Measurements from ENCODE around the gene DDX5.
"Not testable (repeated sequence)": the region's sequence is repeated elsewhere in the genome, so short reads cannot be mapped to it uniquely, and the experiment has no call there.

Gene DDX5

DNA sequence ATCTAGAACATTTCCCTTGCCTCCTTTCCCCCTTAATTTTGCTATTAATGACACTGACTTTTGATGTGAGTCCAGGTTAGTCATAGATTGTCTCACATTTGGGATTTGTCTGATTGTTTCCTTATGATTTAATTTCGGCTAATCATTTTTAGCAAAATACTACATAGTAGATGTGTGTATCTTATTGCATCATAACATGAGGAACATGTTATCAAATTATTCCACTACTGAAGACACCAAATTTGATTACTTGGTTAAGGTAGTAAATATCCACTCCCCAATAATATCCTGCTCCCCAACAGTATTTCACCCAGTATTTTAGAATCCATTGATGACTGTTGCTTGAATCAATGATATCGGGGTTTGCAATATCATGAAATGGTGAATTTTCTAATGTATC lies 12.0 kb downstream of the DDX5 start:
- no peak for TF ChIP-seq ZNF274 (IDR thresholded peaks at IDR 0.05; ENCODE audit: low read depth, low read length)
- H3K4me3 ChIP-seq (ENCODE audit: low read length), result no peak overlapping the region

DNA sequence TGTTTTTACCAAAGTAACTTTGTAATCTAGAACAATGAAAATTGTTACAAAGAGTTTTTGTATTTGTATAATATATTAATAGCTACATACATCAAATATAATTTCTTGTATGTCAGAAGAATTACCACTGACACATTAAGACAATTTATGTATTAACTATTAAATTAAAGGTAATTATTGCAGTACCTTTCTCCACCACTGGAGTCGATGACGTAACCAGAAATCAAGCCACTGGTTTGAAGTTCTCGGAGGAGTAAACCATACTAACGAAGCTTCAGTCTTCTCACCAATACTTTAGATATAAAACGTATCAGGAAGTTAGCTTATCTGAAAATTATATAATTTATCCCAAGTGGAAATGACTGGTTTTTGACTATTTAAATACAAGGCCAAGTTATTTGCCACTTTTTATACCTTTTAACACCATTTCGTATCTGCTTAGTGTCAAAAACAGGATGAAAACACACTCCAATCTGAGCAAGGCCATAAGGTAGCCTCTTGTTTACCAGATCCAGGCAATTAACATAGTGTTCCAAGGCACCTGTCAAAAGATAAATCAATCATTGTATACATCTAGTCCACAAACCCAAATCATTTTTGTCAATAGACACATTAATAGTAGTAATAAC lies 13.5 kb downstream of the DDX5 start:
- no peak for TF ChIP-seq ZNF274 (IDR thresholded peaks at IDR 0.05; ENCODE audit: low read depth, low read length)
- no peak overlapping the region for H3K4me3 ChIP-seq (ENCODE audit: low read length)

DNA sequence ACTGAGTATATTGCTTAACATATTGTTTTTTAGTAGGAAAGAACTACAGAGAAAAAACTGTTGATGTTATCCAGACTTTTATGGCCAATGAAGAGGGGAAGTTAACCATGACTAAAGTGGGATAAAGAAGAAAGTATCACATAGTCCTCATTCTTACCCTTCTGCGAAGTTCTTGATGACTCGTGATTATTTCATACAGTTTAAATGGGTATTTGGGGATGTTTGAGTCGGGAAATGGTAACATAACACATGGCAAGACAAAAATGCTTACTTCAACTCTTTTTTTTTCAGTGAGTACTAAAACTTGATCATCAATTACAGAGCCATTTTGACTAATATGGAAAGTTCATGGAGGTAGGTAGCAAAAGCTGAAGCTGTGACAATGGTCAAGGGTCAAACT lies 14.1 kb downstream of the DDX5 start:
- no peak overlapping the region for H3K4me3 ChIP-seq (ENCODE audit: low read length)
- TF ChIP-seq ZNF274 (IDR thresholded peaks at IDR 0.05; ENCODE audit: low read depth, low read length), result no peak

DNA sequence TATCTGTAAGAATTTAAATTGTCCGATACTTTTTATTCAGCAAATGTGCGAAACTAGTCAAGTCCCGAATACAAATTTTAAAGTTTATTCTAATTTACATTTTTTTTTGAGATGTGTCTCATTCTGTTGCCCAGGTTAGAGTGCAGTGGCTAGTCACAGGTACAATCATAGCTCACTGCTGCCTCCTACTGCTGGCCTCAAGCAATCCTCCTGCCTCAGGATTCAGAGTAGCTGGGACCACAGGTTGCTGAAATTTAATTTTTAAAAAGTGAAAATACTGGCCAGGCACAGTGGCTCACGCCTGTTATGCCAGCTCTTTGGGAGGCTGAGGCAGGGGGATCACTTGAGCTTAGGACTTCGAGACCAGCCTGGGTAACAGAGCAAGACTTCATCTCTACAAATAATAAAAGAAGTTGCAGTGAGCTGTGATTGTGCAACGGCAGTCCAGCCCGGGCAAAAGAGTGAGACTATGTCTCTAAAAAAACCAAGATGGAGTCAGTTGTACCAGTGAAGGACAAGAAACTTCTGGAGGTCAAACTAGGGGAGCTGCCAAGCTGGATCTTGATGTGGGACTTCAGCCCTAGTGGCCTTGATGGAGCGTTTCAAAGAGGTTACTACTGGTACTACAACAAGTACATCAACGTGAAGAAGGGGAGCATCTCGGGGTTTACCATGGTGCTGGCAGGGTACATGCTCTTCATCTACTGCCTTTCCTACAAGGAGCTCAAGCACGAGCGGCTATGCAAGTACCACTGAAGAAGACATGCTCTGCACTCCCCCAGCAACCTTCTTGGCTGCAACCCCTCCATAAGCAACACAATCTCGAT lies 14.8 kb downstream of the DDX5 start:
- TF ChIP-seq ZNF274 (IDR thresholded peaks at IDR 0.05; ENCODE audit: low read depth, low read length), result no peak

DNA sequence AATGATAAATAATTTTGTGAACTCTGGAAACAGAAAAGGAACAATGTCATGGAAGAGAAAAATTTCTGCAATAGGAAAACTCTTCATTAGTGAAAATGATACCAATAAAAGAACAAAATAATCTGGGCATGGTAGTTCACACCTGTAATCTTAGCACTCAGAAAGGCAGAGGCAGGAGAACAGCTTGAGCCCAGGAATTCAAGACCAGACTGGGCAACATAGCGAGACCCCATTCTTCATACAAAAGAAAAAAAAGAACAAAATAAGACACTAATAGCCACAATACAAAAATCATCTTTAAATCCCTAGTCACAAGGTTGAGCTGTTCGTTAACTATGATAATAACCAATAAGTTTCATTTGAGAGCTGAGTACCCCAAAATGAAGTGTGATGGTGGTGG lies 17.8 kb downstream of the DDX5 start:
- no peak overlapping the region for H3K4me3 ChIP-seq (ENCODE audit: low read length)
- TF ChIP-seq ZNF274 (IDR thresholded peaks at IDR 0.05; ENCODE audit: low read depth, low read length), result no peak

More for the DNA sequence above, 14.8 kb downstream of the DDX5 start:
- H3K4me3 ChIP-seq (ENCODE audit: low read length), result no peak overlapping the region

DNA sequence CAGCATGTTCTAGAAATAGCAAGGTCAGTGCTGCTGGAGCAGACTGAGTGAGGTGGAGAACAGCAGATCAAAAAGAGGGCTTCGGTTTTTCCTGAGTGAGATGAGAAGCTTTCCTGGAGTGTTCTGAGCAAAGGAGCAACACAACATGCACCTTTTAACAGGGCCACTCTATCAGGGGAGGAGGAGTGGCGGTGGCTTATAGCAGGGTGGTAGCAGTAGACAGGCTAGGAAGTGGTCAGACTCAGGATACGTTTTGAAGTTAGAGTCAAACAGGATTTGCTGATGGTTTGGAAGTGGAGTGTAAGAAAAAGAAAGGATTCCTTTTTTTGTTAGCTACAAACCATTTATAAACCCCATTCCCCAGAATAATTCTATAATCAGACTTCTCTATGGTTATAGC lies 21.7 kb downstream of the DDX5 start:
- H3K4me3 ChIP-seq (ENCODE audit: low read length), result no peak overlapping the region
- TF ChIP-seq ZNF274 (IDR thresholded peaks at IDR 0.05; ENCODE audit: low read depth, low read length), result no peak

DNA sequence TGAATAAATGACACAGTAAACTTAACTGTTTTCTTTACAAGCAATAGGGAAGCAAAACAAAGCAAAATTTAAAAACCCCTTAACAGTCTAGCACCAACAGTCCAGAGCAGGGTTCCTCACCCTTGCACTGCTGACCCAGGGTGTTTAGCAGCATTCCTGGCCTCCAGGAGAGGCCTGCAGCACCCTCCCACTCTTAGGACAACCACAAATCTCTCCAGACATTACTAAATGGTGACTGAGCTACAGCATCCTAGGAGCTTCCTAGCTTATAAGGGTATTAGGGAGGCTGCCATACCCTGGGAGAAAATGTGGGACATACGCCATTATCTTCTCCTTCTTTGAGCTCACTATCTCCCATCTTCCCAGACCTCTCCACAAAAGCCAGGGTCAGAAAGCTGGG lies 25.1 kb downstream of the DDX5 start:
- H3K4me3 ChIP-seq (ENCODE audit: low read length), result no peak overlapping the region

DNA sequence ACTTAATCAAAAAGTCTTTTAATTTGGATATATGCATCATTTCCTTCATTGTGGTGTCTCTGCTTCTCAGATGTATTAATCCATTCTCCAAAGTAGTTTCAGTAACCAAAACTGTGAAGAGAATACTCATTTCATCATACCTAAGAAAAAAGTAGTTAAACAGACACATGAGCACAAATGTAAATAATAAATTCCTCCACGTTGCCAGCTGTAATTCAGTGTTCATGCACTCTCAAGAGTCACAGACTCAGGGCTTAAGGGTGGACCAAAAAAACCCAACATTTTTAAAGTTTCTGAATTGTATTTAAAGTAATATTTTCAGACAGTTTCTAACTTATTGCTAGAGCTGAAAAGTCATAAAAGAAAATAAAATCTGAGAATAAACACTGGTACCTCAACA lies 28.2 kb downstream of the DDX5 start:
- no peak overlapping the region for H3K4me3 ChIP-seq (ENCODE audit: low read length)
- no peak for TF ChIP-seq ZNF274 (IDR thresholded peaks at IDR 0.05; ENCODE audit: low read depth, low read length)

More for the DNA sequence above, 25.1 kb downstream of the DDX5 start:
- no peak for TF ChIP-seq ZNF274 (IDR thresholded peaks at IDR 0.05; ENCODE audit: low read depth, low read length)

DNA sequence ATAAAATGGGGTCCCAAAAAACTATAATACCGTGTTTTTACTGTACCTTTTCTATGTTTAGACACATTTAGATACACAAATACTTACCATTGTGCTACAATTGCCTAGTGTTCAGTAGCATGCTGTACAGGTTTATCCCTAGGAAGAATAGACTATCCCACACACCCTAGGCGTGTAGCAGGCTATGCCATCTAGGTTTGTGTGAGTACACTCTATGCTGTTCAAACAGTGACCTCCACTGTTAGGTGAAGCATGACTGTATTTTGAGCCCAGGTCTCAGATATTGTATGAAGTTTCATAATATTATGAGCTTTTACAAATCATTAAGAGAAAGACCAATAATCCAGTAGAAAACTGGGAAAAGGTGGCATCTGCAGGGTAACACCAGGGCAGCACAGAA lies 33.5 kb downstream of the DDX5 start:
- no peak overlapping the region for H3K4me3 ChIP-seq (ENCODE audit: low read length)
- TF ChIP-seq ZNF274 (IDR thresholded peaks at IDR 0.05; ENCODE audit: low read depth, low read length), result no peak

DNA sequence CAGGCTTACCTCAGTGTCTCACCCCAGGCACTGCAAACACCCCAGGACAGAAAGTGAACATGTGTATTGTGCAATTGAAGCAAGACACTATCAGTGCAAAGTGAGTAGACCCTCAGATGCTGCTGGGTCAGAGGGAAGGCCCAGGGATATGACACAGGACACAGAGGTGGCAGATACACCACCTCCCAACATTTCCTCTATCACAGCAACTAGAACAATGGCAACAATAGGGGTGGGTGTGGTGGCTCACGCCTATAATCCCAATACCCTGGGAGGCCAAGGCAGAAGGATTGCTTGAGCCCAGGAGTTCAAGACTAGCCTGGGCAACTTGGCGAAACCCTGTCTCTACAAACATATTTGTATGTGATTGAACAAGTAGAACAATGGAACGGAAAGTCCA lies 34.6 kb downstream of the DDX5 start:
- TF ChIP-seq ZNF274 (IDR thresholded peaks at IDR 0.05; ENCODE audit: low read depth, low read length), result no peak
- no peak overlapping the region for H3K4me3 ChIP-seq (ENCODE audit: low read length)

DNA sequence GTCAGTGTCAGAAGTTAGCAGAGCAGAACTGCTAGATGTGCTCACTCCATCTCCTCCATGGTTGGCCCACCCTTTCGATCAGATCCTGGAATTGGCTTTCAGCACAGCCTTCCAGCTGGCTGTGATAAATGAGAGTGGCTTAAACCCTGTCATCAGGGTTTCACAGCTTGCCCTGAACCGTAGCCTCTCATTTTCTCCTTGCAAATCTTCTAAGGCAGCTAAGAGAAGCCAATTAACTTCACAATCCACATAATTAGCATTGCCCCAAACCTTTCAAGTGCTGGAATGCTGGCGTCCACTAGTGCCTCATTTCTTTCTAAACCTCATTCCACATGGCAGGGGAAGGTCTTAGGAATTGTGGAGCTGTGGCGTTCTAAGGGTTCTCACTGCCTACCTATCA lies 35.5 kb downstream of the DDX5 start:
- no peak for TF ChIP-seq ZNF274 (IDR thresholded peaks at IDR 0.05; ENCODE audit: low read depth, low read length)
- H3K4me3 ChIP-seq (ENCODE audit: low read length), result no peak overlapping the region

DNA sequence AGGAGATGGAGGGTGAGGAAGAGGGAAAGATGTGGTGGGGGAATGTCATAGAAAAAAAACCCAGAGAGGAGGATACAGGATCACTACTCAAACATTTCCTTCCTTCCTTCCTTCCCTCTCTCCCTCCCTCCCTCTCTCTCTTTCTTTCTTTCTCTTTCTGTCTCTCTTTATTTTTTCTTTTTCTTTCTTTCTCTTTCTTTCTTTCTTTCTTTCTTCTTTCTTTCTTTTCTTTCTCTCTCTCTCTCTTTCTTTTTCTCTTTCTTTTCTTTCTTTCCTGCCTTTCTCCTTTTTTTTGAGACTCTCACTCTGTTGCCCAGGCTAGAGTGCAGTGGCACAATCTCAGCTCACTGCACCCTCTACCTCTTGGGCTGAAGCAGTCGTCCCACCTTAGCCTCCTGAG lies 39.3 kb downstream of the DDX5 start:
- H3K4me3 ChIP-seq (ENCODE audit: low read length), result not testable (repeated sequence)

DNA sequence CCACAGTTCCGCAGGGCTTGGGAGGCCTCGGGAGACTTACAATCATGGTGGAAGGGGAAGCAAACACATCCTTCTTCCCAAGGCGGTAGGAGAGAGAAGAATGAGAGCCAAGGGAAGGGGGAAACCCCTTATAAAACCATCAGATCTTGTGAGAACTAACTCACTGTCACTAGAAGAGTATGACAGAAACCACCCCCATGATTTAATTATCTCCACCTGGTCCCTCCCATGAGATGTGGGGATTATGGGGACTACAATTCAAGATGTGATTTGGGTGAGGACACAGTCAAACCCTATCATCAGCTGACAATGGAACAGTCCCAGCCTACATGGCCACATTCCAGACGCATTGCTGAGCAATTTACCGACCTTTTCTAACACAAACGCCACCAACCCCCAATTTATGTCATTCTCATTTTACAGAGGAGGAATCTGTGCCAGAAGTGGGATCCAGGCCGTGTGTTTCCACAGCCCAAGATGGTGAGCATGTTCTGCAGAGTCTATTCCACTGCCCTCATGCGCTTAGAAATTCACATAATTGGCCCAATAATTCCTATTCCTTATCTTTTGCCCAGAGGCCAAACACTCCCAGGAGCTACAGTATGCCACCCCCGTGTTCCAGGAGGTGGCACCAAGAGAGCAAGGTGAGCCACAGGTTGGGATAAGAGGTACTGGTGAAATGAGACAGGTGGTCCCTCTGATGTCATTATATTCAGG lies 39.9 kb downstream of the DDX5 start:
- TF ChIP-seq ZNF274 (IDR thresholded peaks at IDR 0.05; ENCODE audit: low read depth, low read length), result no peak
- H3K4me3 ChIP-seq (ENCODE audit: low read length), result no peak overlapping the region

DNA sequence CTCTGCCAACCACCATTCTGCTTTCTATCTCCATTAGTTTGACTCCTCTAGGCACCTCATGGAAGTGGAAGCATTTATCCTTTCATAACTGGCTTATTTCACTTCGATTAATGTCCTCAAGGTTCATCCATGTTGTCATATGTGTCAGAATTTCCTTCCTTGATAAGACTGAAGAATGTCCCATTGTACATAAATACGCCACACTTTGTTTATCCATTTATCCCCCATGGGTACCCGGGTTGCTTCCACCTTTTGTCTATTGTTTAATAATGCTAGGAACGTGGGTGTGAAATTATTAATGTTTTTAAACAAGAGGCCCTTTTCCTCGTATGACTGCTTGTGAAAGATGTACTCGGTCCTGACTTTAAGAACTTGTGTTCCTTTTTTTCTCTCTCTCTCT lies 44.3 kb downstream of the DDX5 start:
- TF ChIP-seq ZNF274 (IDR thresholded peaks at IDR 0.05; ENCODE audit: low read depth, low read length), result no peak

DNA sequence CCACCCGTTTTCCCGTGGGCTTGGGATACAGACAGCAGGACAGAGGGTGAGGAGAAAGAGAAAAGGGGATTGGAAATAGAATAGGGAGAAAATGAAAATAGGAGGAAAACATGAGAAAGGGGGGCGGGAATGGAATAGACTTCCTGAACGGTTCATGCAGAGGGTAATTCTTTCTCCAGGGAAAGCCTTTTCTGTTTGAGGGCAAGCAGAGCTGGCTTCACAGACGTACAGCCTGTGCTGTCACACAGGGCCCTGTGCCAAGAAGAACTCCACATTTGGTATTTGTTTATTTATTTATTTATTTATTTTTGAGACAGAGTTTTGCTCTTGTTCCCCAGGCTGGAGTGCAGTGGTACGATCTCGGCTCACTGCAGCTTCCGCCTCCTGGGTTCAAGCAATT lies 45.1 kb downstream of the DDX5 start:
- H3K4me3 ChIP-seq (ENCODE audit: low read length), result no peak overlapping the region
- no peak for TF ChIP-seq ZNF274 (IDR thresholded peaks at IDR 0.05; ENCODE audit: low read depth, low read length)

More for the DNA sequence above, 44.3 kb downstream of the DDX5 start:
- no peak overlapping the region for H3K4me3 ChIP-seq (ENCODE audit: low read length)

DNA sequence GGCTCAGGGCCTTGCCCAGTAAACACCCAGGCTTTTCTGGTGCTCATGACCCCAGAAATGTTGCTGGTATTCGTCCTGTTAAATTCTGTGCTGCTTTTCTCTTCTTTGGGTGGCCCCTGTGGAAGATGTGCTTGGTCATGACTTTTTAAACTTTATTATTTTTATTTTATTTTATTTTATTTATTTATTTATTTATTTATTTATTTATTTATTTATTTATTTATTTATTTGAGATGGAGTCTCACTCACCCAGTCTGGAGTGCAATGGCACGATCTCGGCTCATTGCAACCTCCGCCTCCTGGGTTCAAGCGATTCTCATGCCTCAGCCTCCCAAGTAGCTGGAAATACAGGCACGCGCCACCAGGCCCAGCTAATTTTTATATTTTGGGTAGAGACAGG lies 46.3 kb downstream of the DDX5 start:
- H3K4me3 ChIP-seq (ENCODE audit: low read length), result not testable (repeated sequence)

All from GM08714 (cell line).